ENCODE measurements around the gene C9orf72.
A peak's percentile ranks its signal among the peaks of the same experiment; 100 is the strongest.

C9orf72 gene

GRCh38 chr9:27534131-27534530 is 39.1 kb downstream of the C9orf72 start:
- H3K27ac ChIP-seq: no peak overlapping the region
- H4K20me1 ChIP-seq: no peaks in the 10 kb centered on the region
- no peak for TF ChIP-seq Cebpa-rat (IDR thresholded peaks at IDR 0.05)
- peak overlapping the region; percentile 44 for H3K4me2 ChIP-seq
- 0 out of 2 replicates have a peak, but pooled peaks cover 5% of the 10 kb centered on the region for H3K36me3 ChIP-seq
- peaks cover 13% of the 10 kb centered on the region for H3K4me1 ChIP-seq
- no peak overlapping the region for H3K9ac ChIP-seq
- no peaks in the 10 kb centered on the region for H3K27me3 ChIP-seq
- no peaks in the 10 kb centered on the region for H3K9me3 ChIP-seq
- H3K4me3 ChIP-seq: no peak overlapping the region

DNA sequence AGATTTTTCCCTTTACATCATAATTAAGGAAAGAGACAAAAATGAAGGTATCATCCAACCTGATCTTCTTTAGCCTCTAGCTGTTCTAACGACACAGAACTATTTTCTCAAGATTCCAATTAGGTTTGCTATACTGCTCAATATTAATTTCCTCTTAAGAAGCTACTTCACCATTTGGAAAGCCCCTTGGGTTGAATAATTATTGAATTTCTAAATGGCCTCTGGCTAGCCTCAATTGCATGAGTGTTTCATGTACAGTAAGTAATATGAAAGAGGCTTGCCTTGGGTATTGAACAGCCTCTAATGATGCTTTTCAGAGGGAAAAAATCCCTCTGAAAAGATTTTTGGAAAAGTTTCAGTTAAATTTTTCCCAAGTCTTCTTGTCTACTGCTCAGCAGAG is 40.0 kb downstream of the C9orf72 start:
- no peaks in the 10 kb centered on the region for H3K9me3 ChIP-seq
- H3K4me1 ChIP-seq: peaks cover 13% of the 10 kb centered on the region
- H3K27ac ChIP-seq: no peak overlapping the region
- 0 out of 2 replicates have a peak, but pooled peaks cover 5% of the 10 kb centered on the region for H3K36me3 ChIP-seq
- H4K20me1 ChIP-seq: no peaks in the 10 kb centered on the region
- no peak for TF ChIP-seq Cebpa-rat (IDR thresholded peaks at IDR 0.05)
- H3K9ac ChIP-seq: no peak overlapping the region
- no peaks in the 10 kb centered on the region for H3K27me3 ChIP-seq
- H3K4me2 ChIP-seq: no peak overlapping the region
- H3K4me3 ChIP-seq: no peak overlapping the region

GRCh38 chr9:27532046-27532445 is 41.2 kb downstream of the C9orf72 start:
- Histone ChIP-seq H3K4me2 (no peak overlapping the region), H4K20me1 (no peaks in the 10 kb centered on the region), H3K27me3 (peaks cover 5% of the 10 kb centered on the region; the same call in 1 of the 2 replicates), H3K36me3 (0 out of 2 replicates have a peak, but pooled peaks cover 5% of the 10 kb centered on the region), H3K4me3 (no peak overlapping the region), H3K9ac (no peak overlapping the region), H3K9me3 (no peaks in the 10 kb centered on the region), H3K4me1 (peaks cover 22% of the 10 kb centered on the region), H3K27ac (no peak overlapping the region)
- TF ChIP-seq Cebpa-rat (IDR thresholded peaks at IDR 0.05): no peak

- Histone ChIP-seq H3K9me3 (no peaks in the 10 kb centered on the region), H3K4me1 (peaks cover 22% of the 10 kb centered on the region), H3K4me2 (no peak overlapping the region), H4K20me1 (no peaks in the 10 kb centered on the region), H3K9ac (no peak overlapping the region), H3K36me3 (0 out of 2 replicates have a peak, but pooled peaks cover 5% of the 10 kb centered on the region), H3K27me3 (peaks cover 5% of the 10 kb centered on the region; the same call in 1 of the 2 replicates), H3K27ac (no peak overlapping the region), H3K4me3 (no peak overlapping the region)
- TF ChIP-seq Cebpa-rat (IDR thresholded peaks at IDR 0.05): no peak
These were observed 42.1 kb downstream of the C9orf72 start for GRCh38 chr9:27530915-27531755.

DNA sequence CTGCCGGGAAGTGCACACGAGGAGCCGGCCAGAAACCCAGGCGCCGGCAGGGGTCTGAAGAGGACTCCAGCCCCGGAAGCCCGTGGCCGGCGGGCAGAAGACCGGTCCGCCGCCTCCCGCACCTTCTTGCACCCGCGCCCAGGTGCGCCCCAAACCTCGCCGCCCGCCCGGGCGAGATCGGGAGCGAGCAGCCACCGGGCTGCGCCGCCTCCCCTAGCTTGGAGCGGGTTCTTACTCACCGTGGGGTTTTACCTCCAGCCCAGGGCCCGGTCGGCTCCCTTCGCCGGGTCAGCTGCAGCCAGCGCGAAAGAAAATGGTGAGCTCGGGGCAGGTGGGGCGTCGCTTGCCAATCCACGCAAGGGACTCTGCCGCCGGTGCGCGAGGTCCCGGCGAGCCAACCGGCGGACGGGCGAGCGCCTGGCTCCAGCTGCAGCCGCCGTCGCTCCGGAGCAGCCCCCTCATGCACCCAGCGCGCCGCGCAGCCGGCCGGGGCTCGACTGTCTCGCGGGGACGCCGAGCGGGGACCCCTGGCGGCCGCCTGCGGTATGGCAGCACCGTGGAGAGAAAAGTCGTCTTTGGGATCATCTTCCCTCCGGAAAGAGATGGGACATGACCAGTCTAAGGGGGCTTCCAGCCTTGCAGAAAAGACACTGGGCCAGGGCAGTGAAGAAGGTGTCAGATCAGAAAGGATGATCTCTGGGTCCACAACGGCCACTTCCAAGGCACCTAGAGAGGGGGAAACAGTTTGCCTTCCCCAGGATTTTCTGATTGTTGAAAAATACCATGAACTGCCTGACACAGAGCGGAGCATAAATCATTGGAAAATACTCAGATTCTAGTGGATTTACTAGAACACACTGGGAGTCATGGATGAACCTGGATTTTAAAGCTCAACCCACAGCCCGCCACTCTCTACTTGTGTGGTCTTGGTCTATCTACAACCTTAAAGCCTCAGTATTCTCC is 43.7 kb downstream of the C9orf72 start, which contains the start of gene MOB3B:
Gene MOB3B (minus strand): TSS at position 499 of the 963 bp plus-strand sequence. CDS start 74,264 bp downstream, outside the sequence.
- no peaks in the 10 kb centered on the region for H3K36me3 ChIP-seq
- H3K4me1 ChIP-seq: peaks cover 19% of the 10 kb centered on the region
- peak within 1 kb of the TSS; percentile 74 for H3K9ac ChIP-seq
- H3K4me3 ChIP-seq: peak within 1 kb of the TSS; percentile 78
- no peaks in the 10 kb centered on the region for H3K9me3 ChIP-seq
- H3K27me3 ChIP-seq: peaks cover 5% of the 10 kb centered on the region; the same call in 1 of the 2 replicates
- TF ChIP-seq Cebpa-rat (IDR thresholded peaks at IDR 0.05): no peak
- H4K20me1 ChIP-seq: no peaks in the 10 kb centered on the region
- H3K4me2 ChIP-seq: peak within 1 kb of the TSS; percentile 83
- H3K27ac ChIP-seq: peak within 1 kb of the TSS; percentile 41; the same call in 1 of the 2 replicates

- no peak for TF ChIP-seq Cebpa-rat (IDR thresholded peaks at IDR 0.05)
- H3K4me2 ChIP-seq: peak overlapping the region; percentile 83
- H3K27me3 ChIP-seq: peaks cover 5% of the 10 kb centered on the region; the same call in 1 of the 2 replicates
- peak overlapping the region; percentile 74 for H3K9ac ChIP-seq
- peaks cover 13% of the 10 kb centered on the region for H3K4me1 ChIP-seq
- H3K36me3 ChIP-seq: no peaks in the 10 kb centered on the region
- H3K27ac ChIP-seq: peak overlapping the region; percentile 41; the same call in 1 of the 2 replicates
- H3K4me3 ChIP-seq: peak overlapping the region; percentile 78
- H4K20me1 ChIP-seq: no peaks in the 10 kb centered on the region
- no peaks in the 10 kb centered on the region for H3K9me3 ChIP-seq
These were observed 44.4 kb downstream of the C9orf72 start for GRCh38 chr9:27528886-27529315.

DNA sequence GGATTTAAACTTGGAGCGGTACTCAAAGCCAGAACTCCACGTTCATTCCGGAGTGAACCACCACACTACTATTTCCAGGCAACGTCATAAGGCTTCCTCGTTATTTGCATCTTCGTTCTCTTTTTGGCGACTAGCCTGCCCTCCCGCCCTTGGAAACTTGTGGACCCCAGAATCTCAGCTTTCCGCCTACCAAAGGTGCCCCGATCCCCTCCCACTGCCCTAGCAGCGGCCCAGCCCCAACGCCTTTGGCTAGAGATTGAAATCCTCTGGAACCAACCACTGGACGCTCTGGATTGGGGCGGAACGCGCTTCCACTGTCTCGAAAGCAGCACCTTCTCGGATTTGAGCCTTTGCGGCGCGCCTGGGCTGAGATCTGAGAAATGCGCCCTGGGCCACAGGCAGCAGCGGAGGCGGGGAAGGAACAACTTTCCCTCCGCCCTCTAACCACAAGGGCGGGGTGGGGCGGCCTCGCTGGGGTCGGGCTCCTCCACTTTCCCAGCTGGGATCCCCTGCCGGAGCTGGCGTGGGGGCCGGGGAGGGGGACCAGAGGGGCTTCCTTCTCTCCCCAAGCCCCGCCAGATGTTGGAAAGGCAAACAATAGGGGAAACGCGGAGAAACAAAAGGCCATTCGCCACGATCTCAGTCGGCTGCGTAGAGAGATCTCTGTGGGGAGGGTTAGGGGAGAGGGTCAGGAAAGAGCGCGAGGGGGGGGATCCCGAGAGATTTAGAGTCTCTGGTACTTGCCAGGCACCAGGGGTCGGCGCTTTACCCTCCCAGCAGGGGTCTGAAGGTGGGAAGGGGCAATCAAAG is 45.0 kb downstream of the C9orf72 start:
- TF ChIP-seq Cebpa-rat (IDR thresholded peaks at IDR 0.05): no peak
- Histone ChIP-seq H4K20me1 (no peaks in the 10 kb centered on the region), H3K4me3 (peak overlapping the region; percentile 78), H3K27ac (peak overlapping the region; percentile 41; the same call in 1 of the 2 replicates), H3K4me1 (peaks cover 13% of the 10 kb centered on the region), H3K4me2 (peak overlapping the region; percentile 83), H3K9me3 (no peaks in the 10 kb centered on the region), H3K27me3 (peaks cover 5% of the 10 kb centered on the region; the same call in 1 of the 2 replicates), H3K36me3 (no peaks in the 10 kb centered on the region), H3K9ac (peak overlapping the region; percentile 74)

DNA sequence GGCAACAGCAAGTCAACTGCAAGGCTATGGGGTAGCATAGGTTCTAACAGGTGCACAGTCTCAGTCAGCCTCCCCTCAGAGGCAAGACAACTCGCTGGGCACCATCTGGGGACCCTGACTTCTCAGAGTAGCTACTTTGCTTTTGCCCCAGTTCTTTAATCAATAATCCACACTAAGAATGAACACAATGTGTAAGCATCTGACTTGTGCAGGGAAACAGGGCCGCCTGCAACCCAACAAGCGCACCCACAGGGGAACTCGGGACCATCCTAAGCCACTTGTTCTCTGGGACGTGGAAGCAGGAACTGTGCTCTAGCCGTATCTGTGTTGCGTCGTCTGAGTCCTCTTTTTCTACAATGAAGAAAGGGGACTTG is 45.6 kb downstream of the C9orf72 start:
- H3K4me3 ChIP-seq: peak overlapping the region; percentile 78
- TF ChIP-seq Cebpa-rat (IDR thresholded peaks at IDR 0.05): no peak

More for the DNA sequence above, 45.6 kb downstream of the C9orf72 start:
- Histone ChIP-seq H3K4me1 (peaks cover 13% of the 10 kb centered on the region), H3K9me3 (no peaks in the 10 kb centered on the region), H3K4me2 (peak overlapping the region; percentile 83), H3K27me3 (peaks cover 5% of the 10 kb centered on the region; the same call in 1 of the 2 replicates), H3K9ac (peak overlapping the region; percentile 74; the same call in 1 of the 2 replicates), H3K36me3 (no peaks in the 10 kb centered on the region), H3K27ac (no peak overlapping the region), H4K20me1 (no peaks in the 10 kb centered on the region)

Data from BLaER1 (cell line).